Upper lobe of left lung (tissue), 6 donors: ENCODE results near the gene ADGRF1. TPM values are rescaled to one million over a fixed set of nuclear protein-coding genes. Genes with fewer than 3 reads are reported as not detected.
A peak's percentile ranks its signal among the peaks of the same experiment; 100 is the strongest.

ENCODE experiments used
- ATAC-seq, 2 donors: fragments of 200-7000 bp; cut with Tn5 transposase; one replicate each; pipeline ENCODE4 v1.9.1; 2022; ENCODE audit warnings: mild to moderate bottlenecking in 2 of 2, moderate library complexity in 2 of 2; ENCODE audit not compliant: low FRiP score in 2 of 2
- DNase-seq, 2 donors: peaks; one replicate each; pipeline ENCODE4 v3.0.0-alpha.2; 2019 to 2020
- H3K27ac ChIP-seq, 4 donors: fragments of 200-600 bp; sonication (generic); one replicate each; pipeline ENCODE4 v1.5.1; 2016 to 2019
- H3K27me3 ChIP-seq, 4 donors: fragments of 200-600 bp; sonication (generic); one replicate each; pipeline ENCODE4 v1.5.1; 2017 to 2019
- H3K36me3 ChIP-seq, 4 donors: fragments of 200-600 bp; sonication (generic); one replicate each; pipeline ENCODE4 v1.5.1; 2016 to 2019
- H3K4me1 ChIP-seq, 4 donors: fragments of 200-600 bp; sonication (generic); one replicate each; pipeline ENCODE4 v1.5.1; 2018 to 2019
- H3K4me3 ChIP-seq, 4 donors: fragments of 200-600 bp; sonication (generic); one replicate each; pipeline ENCODE4 v1.5.1; 2017 to 2019; ENCODE audit warnings: mild to moderate bottlenecking in 2 of 4, moderate library complexity in 1 of 4
- H3K9me3 ChIP-seq, 4 donors: fragments of 200-600 bp; sonication (generic); one replicate each; pipeline ENCODE4 v1.5.1; 2018 to 2019
- EP300 ChIP-seq, 4 donors: sonication (generic); formaldehyde crosslinking; IDR thresholded peaks; one replicate each; pipeline ENCODE4 v1.5.1; 2017; ENCODE audit warnings: antibody characterized with exemption in 4 of 4, control low read depth in 2 of 4
- POLR2A ChIP-seq, 4 donors: fragments of 450-650 bp; IDR thresholded peaks; one replicate each; pipeline ENCODE4 v1.5.1; 2016 to 2017; ENCODE audit warnings: antibody characterized with exemption in 4 of 4, mild to moderate bottlenecking in 2 of 4
- POLR2AphosphoS5 ChIP-seq, 2 donors: sonication (generic); formaldehyde crosslinking; IDR thresholded peaks; one replicate each; pipeline ENCODE4 v1.5.1; 2017; ENCODE audit warnings: antibody characterized with exemption in 2 of 2
- WGBS, 2 donors: methylation state at CpG; one replicate each; pipeline ENCODE4 v1.1.5; 2017 to 2018; 5-methylcytosine and 5-hydroxymethylcytosine counted together
- total RNA-seq, 6 donors: library from RNA; depleted of rRNA in 4 of 6; stranded (reverse); fragments of >200 nt in 4 of 6; gene quantifications; one replicate each; pipeline versions ENCODE4 v1.1.0 to v1.2.1, GENCODE V29; 2016 to 2021
- TF ChIP-seq, protein P1 (sequence below), 6 experiments: fragments of 450-650 bp in 4 of 6; fragments of 200-600 bp in 2 of 6; sonication (generic) in 2 of 6; IDR thresholded peaks; one replicate each; pipeline ENCODE4 v1.5.1; 2016 to 2019; ENCODE audit warnings: antibody characterized with exemption in 6 of 6
- donor health status: DM: no; HTN: no; CAD: no; lungs with moderate emphysema.
- donor health status: DM: no; HTN: yes; CAD: no; lungs with severe emphysema.

ADGRF1 gene
- total RNA-seq, 6 donors from 2014 or later: 2.3 to 10.3 (median 7.5) TPM

DNA sequence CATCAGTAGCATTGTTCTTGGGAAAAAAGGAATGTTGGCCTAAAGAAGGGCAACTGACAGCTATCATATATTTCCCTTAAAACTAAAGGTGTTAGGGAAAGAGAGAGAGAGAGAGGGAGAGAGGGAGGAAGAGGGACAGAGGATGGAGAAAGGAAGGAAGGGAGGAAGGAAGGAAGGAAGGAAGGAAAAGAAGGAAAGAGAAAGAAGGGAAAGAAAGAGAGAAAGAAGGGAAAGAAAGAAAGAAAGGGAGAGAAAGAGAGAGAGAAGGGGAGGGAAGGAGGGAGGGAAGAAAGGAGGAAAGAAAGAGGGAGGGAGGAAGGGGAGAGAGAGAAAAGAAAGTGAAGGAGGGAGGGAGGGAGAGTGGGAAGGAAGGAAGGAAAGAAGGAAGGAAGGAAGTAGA lies 82.7 kb downstream of the ADGRF1 start:
- no peak overlapping the region for H3K4me3 ChIP-seq
- no peaks in the 10 kb centered on the region for H3K27me3 ChIP-seq
- no peak for DNase-seq
- peaks cover 7 to 13% (median 8%) of the 10 kb centered on the region in 4 donors for H3K4me1 ChIP-seq
- H3K27ac ChIP-seq: no peak overlapping the region
- H3K36me3 ChIP-seq: no peaks in the 10 kb centered on the region
- TF ChIP-seq POLR2A (IDR thresholded peaks at IDR 0.05) (no peak), POLR2AphosphoS5 (IDR thresholded peaks at IDR 0.05) (no peak), EP300 (IDR thresholded peaks at IDR 0.05) (no peak)
- TF ChIP-seq, protein P1, sequence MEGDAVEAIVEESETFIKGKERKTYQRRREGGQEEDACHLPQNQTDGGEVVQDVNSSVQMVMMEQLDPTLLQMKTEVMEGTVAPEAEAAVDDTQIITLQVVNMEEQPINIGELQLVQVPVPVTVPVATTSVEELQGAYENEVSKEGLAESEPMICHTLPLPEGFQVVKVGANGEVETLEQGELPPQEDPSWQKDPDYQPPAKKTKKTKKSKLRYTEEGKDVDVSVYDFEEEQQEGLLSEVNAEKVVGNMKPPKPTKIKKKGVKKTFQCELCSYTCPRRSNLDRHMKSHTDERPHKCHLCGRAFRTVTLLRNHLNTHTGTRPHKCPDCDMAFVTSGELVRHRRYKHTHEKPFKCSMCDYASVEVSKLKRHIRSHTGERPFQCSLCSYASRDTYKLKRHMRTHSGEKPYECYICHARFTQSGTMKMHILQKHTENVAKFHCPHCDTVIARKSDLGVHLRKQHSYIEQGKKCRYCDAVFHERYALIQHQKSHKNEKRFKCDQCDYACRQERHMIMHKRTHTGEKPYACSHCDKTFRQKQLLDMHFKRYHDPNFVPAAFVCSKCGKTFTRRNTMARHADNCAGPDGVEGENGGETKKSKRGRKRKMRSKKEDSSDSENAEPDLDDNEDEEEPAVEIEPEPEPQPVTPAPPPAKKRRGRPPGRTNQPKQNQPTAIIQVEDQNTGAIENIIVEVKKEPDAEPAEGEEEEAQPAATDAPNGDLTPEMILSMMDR (IDR thresholded peaks at IDR 0.05): no peak
- H3K9me3 ChIP-seq: no peaks in the 10 kb centered on the region
- ATAC-seq: no peak

DNA sequence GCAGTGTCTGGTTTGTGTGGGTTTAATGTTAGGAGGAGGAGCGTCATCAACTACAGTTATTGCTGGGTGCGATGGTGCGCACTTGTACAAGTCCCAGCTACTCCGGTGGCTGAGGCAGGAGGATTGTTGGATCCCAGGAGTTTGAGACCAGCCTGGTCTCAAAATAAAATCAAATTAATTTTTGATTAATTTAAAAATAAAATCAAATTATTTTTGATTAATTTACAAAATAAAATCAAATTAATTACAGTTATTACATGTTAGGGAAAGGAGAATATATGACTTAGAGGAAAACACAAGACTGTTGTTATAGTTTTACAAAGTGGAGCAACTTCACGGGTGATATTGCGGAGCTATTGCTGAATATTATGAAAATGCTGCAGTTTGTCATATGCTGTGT lies 85.7 kb downstream of the ADGRF1 start:
- 92 to 99% methylated on average over 6 of the region's 6 CpGs for WGBS, 2 donors
- H3K4me1 ChIP-seq: peaks cover 9 to 20% (median 13%) of the 10 kb centered on the region in 4 donors
- ATAC-seq (no peak), DNase-seq (no peak)
- H3K27ac ChIP-seq: no peak overlapping the region
- no peak overlapping the region for H3K4me3 ChIP-seq
- H3K36me3 ChIP-seq: no peaks in the 10 kb centered on the region
- no peaks in the 10 kb centered on the region for H3K9me3 ChIP-seq
- no peaks in the 10 kb centered on the region for H3K27me3 ChIP-seq
- no peak for TF ChIP-seq EP300 (IDR thresholded peaks at IDR 0.05)
- TF ChIP-seq, protein P1 (IDR thresholded peaks at IDR 0.05): no peak
- TF ChIP-seq POLR2A (IDR thresholded peaks at IDR 0.05): no peak
- TF ChIP-seq POLR2AphosphoS5 (IDR thresholded peaks at IDR 0.05): no peak

DNA sequence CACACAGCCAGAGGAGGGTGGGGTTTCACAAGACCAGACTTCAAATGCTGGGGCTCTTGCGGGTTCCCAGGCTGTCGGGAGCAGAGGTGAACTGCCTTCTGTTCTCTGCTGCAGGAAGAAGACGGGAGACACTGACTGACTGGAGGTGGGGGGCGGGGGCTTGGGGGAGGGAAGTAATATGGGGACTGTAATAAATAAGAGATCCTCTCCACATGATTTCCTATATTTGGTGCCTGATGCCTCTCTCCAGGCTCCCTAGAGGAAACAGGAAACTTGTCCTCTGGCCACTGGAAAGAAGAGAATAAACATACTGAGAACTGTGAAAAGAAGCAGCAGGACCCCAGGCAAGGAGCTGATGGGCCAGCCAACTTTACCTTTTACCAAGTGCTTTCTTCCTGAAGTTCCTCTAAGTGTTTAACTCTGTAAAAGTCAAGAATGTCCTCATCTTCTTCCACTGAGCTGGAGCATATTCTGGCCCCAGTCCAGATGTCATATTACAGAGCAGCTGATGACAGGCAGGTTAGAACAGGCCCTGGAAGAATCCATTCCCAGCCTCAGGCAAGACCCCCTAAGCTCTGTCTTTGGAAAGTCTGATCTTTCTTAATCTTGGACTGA lies 87.2 kb downstream of the ADGRF1 start:
- no peaks in the 10 kb centered on the region for H3K9me3 ChIP-seq
- H3K4me3 ChIP-seq: peak overlapping the region; percentile 6 to 50 (median 38)
- peaks cover 15 to 32% (median 27%) of the 10 kb centered on the region in 4 donors for H3K4me1 ChIP-seq
- peak in 1 of 2 donors; percentile 63 for TF ChIP-seq POLR2AphosphoS5 (IDR thresholded peaks at IDR 0.05)
- TF ChIP-seq EP300 (IDR thresholded peaks at IDR 0.05): no peak
- no peaks in the 10 kb centered on the region for H3K27me3 ChIP-seq
- DNase-seq (peak in 1 of 2 donors; percentile 54), ATAC-seq (no peak)
- peak overlapping the region; percentile 61 to 88 (median 84) for H3K27ac ChIP-seq
- 25 to 35% methylated on average over 4 of the region's 4 CpGs for WGBS, 2 donors
- no peaks in the 10 kb centered on the region for H3K36me3 ChIP-seq

DNA sequence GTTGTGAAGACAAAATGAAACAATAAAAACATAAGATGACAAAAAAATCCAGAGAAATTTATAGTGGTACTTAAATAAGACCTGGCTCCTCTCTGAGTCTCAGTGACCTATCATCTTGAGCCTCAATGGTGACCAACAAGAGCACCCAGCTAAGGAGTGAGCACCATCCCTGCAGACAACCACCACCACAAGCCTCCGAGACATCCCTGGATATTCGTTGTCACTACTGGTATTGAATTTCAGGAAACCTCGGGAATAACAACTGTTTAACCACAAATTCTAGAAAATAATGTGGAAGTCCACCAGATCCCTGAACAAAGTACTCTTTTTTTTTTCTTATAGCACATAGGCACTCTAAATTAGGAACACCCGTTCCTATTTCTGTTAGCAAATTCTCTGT lies 88.2 kb downstream of the ADGRF1 start:
- Histone ChIP-seq H3K9me3 (no peaks in the 10 kb centered on the region), H3K4me3 (peak overlapping the region in 3 of 4 donors; percentile 27 to 50 (median 49)), H3K4me1 (peaks cover 23 to 41% (median 37%) of the 10 kb centered on the region in 4 donors), H3K27me3 (no peaks in the 10 kb centered on the region), H3K27ac (peak overlapping the region; percentile 61 to 88 (median 84)), H3K36me3 (no peaks in the 10 kb centered on the region)
- DNase-seq (no peak), ATAC-seq (no peak)
- WGBS, 2 donors: 29 to 48% methylated on average over 4 of the region's 4 CpGs
- TF ChIP-seq POLR2AphosphoS5 (IDR thresholded peaks at IDR 0.05): no peak
- no peak for TF ChIP-seq EP300 (IDR thresholded peaks at IDR 0.05)
- TF ChIP-seq POLR2A (IDR thresholded peaks at IDR 0.05): no peak
- TF ChIP-seq, protein P1 (IDR thresholded peaks at IDR 0.05): no peak

DNA sequence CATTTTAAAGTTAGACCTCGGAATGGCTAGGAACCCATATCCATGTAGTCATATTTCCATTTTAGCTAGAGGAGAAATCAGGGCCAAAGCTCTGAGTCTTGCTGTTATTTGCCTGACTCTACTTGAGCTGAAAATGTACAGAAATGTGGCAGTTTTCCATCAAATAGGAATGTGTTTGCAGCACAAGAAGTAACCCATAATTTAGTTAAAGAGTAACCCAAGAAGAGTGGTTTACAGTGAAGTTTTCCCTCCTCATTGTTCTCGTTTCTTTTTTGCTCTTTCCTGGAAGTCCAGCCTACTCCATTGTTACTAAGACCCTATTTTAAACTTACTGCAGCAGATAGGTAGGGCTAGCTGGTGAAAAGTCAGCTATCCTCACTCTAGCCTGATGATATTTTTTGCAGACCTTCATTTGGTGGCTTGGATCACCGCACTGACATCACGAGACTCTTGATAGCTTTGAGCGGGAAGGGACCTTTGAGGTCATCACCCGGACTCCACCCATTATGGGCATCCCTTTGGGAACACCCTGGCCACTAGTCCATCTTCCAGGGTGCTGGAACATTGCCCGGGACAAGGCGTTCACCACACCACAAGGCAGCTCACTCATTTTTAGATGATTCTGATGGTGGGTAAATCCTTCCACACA lies 92.4 kb downstream of the ADGRF1 start:
- DNase-seq: peak in 1 of 2 donors; percentile 88
- TF ChIP-seq POLR2AphosphoS5 (IDR thresholded peaks at IDR 0.05) (peak; percentile 85 to 92), EP300 (IDR thresholded peaks at IDR 0.05) (peak; percentile 80 to 99 (median 94))
- TF ChIP-seq, protein P1 (IDR thresholded peaks at IDR 0.05): no peak
- 29 to 37% methylated on average over 6 to 8 of the region's 8 CpGs for WGBS, 2 donors
- H3K27me3 ChIP-seq: no peaks in the 10 kb centered on the region
- H3K4me1 ChIP-seq: peaks cover 42 to 60% (median 45%) of the 10 kb centered on the region in 4 donors
- peak overlapping the region; percentile 78 to 88 (median 84) for H3K27ac ChIP-seq
- no peak overlapping the region for H3K4me3 ChIP-seq
- no peaks in the 10 kb centered on the region for H3K36me3 ChIP-seq
- H3K9me3 ChIP-seq: no peaks in the 10 kb centered on the region
- ATAC-seq: peak; percentile 76 to 85
